GM18861 (cell line): ENCODE results near the gene RPL3.

Experiments used
- ATAC-seq: cut with Tn5 transposase; IDR thresholded peaks from one replicate; pipeline ENCODE4 v1.9.1; 2021; ENCODE audit not compliant: unreplicated experiment

RPL3 gene

DNA sequence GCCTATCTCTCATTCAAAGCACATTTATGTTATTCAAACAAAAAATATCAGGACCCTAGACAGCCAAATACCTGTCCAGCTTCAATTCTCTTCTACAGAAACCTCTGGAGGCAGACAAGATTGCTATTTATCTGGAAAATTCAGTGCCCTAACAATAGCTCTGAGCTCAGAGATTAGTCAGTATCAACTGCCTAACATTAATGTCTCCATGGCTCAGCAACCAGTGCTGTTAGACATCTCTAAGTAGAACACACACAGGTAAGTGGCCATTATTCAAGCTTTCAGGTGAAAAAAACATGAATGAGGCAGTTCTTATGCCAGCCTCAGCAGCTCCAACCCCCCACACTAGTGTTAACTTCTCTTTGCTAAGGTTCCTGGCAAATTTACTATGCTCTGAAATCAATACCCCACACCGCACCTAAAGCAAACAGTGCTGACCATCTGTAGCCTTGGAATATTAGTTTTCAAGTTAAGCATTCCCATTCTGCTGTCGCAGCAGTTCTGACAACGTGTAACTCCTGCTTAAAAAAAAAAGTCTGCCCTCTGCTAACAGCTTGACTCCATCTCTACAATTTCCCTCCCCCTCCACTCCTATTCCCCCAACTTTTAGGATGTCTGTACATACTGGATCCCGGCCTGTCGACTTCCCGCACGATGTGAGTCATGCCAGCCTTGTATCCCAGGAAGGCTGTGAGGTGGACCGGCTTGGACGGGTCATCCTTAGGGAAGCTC is 1.5 kb downstream of the RPL3 start:
- ATAC-seq, result no peak

DNA sequence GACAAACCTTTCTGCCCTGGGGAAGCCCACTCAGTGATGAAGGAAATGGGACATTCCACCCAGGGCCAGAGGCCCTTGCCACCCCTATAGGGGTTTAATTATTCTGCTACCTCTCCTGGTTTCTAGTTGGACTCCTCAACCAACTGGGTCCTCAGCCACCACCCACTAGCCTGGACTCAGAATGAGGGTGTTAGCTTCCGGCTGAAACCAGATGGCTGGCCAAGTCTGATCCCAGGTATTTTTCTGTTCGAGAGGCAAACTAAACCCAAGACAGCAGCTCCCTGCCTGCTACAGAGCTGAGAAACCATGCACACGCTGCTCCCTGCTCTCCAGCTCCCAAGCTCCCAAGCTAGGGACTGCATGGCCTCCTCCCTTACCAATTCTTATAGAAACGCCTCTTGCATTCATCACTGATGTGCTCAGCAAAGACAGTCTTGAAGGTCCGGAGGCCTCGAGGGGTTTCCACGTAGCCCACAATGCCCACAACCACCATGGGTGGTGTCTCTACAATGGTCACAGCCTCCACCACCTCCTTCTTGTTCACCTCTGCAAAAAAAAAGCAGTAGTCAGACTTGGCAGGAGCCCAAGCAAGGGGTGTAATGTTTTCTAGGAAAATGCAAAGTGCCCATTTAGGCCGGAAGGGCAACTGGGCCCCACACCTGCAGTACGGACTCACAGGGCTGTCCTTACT is 2.2 kb downstream of the RPL3 start:
- no peak for ATAC-seq

DNA sequence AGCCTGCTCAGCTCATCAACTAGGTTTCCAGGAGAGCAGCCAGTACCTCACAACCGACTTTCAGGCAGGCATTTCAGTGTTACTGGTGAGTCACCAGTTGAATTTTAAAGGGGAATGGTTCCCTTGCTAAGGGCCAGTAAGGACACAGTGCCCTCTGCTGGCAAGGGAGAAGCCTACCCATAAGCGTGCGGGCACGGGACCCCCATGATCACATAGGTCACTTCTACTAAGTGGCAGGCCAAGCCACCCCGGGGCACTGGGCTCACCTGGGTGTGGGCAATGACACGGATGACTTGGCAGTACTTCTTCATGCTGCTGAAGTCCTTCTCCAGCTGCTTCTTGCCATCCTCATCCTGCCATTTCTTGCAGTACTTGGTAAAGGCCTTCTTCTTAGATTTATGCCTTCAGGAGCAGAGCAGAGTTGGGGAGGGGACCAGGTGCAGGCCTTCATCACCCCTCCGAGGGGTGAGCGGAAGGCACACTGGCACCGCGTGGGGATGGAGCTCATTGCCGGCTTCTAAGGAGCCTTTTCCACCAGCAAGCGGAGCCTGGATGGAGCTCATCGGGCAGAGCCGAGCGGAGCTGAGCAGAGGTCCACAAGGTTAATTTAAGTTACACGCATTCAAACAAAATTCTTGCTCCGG is 2.9 kb downstream of the RPL3 start:
- ATAC-seq, result no peak

DNA sequence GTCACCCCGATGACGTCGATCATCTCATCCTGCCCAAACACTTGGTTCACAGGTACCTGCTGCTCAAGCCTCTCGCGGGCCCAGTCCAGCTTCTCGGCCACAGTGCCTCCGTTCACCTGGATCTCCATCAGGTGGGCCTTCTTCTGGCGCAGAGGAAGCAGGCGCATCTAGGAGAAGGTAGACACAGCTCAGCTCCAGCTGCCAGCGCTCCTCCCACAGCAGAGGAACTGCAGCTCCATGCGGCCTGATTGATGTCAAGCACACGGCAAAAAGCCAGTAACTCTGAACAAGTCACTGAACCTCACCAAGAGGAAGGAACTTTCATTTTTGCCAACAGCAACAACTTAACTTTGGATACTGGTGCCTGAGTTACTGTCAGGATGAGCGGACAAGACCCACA is 4.0 kb downstream of the RPL3 start:
- no peak for ATAC-seq

DNA sequence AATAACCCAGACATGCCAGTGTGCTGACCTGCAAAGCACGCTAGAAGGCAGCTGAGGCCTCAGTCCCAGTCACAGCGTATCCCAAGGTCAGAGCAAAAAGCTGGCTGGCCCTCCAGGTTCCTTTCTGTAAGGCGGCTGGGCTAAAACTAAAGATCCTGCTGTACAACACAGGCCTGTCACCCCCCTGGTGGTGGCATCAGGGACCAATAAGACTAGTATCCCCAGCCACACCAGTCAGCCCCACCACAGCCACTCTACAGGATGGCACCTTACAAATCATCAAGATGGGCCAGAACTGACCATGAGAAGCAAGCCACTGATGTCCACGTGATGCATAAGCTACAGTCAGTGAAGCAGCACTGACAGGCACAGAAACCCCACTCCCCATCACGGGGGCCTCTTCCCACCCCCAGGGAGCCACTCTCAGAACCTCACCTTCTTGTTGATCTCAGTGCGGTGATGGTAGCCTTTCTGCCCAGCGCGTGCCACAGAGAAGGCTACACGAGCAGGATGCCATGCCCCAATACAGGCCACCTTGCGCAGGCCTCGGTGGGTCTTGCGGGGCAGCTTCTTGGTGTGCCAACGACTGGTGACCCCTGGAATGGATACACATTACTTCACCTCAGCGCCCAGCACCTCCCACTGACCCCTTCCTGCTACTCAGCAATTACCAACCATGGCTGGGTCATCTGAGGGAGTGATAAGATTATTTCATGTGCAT is 5.0 kb downstream of the RPL3 start:
- no peak for ATAC-seq

DNA sequence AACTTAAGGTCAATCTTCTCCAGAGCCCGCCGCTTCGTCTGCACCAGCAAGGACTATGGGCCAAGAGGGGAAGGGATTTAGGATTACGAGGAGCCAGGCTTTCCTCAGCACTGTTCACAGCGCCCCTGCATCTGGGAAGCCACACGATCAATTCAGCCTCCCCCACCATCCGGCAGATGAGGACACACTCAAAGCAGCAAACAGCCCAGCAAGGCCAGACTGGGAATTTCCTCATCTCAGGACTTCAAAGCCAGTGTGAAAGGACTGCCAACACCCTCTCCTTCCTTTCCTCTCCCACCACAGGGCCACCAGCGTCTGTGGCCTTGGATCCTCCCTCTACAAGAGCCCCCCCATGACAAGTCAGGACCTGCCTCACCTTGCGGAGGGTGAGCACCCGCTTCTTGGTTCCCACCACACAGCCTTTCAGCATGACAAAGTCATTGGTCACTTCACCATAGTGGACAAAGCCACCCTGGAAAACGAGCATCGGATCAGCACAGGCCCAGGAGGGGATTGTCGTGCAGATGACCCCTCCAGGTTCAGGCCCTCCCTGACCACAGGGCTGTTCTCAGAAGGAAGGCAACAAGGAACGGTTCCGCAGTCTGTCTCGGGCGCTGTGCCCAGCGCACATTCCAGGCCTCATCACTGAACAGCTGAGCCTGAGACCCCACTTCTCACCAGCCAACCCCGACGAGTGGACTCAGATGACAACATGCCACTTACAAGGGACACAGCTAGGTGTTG is 6.0 kb downstream of the RPL3 start:
- no peak for ATAC-seq

DNA sequence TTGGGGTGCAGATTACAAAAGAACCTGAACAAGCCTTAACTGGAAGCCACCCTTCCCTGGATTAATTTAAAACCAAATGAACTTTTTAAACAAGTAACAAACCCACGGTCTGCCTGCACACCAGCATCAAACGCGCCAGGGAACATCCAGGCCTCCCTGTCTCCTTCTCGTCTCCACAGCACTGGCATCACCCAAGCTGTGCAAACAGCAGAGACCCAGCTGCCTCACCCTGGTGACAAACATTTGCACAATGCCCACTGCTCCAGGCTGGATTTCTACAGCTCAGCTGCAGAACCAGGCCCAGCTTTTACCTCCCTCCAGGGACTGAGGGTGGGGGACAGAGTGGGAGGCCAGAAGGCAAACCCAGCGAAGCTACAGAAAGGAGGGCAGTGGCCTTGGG is 7.0 kb downstream of the RPL3 start:
- no peak for ATAC-seq

DNA sequence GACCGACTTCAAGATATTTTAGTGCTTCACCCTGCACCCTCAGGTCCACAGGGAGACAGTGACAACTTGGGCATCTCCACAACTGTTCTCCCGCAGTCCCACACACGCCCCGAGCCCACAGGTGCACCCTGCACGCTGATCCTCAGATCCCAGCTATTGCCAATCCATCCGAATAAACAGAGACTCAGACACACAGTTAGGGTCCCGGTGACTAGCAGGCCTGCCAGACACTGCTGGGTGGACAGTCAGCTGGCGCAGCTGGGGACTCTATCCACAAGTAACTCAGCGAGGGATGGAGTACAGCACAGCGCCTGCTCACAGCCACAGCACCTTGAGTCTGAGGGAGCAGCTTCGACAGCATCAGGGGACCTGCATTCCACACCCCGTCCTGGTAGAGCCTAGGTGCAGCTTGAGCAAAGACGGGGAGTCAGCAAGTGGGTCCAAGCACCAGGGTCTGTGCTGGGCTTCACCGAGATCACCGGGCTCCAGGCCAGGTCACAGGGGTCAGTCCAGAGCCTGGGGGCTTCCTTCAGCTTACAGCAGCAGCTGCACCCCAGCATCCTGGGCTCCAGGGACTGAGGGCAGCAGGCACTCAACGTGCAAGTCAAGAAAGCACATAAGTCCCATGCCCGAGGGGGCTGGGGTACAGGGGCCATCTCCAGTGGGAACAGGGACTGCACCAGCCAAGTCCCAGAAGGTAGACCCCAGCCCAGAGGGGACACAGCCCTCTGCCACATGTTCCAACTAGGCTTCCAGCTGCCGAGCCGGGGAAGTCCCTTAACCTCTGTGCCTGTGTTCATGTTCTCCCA is 7.6 kb downstream of the RPL3 start:
- no peak for ATAC-seq

DNA sequence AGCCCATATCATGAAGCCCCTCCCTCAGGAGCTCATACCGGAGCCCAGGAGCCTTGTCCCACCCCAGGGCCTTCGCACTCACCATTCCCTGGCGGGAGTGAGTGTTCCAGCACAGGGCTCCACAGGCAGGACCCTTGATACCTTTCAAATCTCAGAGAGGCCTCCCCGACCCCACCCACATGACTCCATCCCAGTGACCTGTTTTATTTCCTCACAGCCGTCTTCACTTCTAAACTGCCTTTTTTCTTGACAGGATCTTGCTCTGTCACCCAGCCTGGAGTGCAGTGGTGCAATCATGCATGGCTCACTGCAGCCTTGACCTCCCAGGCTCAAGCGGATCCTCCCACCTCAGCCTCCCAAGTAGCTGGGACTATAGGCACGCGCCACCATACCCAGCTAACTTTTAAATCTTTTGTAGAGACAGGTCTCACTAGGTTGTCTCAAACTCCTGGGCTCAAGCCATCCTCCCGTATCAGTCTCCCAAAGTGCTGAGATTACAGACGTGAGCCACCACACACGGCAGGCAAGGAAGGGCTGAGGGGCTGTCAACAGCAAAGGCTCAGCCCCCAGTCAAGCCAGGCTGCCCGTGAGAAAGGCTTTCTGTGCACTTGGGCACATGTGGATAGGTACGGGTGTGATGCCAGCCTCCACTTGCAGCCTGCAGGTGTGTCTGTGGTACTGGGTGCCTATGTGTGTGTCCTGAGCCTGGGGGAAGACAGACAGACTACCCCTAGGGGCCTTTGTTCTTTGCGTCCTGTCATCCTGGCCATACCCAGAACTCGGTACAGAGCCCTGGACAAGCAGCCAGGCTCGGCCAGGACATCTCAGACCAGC is 9.3 kb downstream of the RPL3 start:
- ATAC-seq, result no peak

DNA sequence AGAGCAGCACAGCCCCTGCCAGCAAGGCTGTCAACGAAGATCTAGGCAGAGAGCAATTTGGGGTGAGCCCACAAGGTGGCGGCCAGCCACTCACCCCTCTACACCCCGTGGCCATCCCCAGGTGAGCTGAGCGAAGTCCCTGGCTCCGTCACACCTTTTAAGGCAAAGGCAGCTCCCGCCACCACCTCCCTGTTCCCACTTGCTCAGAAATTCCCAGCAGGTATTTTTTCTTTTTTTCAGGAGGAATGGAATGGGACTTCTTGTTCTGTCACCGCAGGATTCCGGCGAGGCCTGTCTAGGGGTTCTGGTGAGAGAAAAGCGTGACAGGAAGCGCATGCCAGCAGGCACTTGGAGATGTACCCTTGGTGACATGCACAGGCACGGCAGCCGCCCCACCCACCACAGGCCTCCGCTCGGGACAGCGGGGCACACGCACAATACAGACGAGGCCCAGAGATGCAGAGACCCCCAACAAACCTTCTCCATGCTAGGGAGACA is 10.0 kb downstream of the RPL3 start:
- ATAC-seq, result no peak

DNA sequence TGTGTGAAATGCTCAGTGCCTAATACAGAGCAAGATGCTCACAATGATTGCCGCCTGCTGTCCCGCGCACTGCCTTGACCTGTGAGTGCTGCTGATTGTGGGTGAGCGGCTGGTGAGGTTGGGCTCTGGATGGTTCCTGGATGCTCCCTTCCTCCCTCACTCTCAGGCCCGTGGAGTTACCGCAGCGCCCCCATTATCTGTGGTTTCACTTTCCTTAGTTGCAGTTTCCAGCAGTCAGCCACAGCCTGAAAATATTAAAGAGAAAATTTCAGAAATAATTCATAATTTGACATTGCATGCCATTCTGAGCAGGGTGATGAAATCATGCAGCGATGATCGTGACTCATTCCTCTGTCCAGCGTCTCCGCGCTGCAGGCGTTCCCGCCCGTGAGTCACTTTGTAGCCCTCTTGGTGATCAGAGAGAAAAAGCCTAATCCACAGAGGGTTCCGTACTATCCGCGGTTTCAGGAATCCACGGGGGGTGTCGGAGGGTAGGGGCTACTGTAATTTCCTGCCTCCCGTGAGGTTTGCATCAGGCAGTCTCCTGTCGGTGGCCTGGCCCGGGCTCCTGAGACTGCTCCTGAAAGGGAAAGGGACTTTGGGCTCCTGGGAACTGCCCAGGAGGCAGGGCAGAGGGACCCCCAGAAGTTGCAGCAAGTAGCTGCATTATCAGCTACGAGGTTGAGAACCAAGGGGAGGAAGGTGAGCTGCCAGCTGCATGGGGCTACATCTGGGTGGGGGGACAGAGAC is 10.6 kb downstream of the RPL3 start:
- ATAC-seq, result no peak

DNA sequence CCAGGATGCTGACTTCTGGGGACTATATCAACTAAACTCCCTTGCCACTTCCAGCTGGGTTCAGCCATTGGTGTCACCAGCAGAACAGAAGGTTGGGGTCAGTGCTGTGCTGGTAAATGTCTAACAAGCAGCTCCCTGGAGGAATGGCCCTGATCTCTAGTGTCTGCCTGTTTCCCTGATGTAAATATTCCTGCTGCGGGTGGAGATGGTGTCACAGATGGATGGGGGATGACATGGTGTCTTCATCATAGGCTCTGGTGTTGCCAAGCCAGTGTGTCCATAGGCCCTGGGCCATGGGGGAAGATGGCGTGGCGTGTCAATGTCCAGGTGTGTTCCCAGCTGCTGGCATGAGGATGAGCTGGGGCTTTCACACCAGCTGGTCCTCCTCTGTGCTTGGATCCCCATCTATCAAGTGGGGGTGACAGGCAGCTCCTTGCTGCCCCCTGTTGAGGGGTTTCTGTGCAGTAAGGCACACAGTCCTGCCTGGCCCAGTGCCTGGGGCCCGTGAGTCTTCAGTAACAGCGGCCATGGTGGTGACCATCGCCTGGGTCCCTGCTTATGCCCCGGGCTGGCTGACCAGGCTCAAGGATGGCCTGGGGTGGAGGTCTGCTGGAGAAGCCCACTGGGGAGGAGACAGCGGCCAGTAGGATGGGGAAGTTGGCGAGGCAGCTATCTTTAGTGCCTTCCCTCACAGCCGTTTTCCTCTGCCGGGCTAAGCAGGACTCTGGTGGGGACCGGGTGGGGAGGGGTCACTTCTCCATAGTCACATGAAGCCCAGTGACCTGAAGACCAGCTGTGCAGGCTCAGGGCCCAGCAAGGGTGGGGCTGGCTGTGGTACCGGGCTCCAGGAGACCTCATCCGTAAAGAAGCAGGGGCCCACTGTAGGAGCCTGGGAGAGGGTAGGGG is 12.7 kb downstream of the RPL3 start:
- ATAC-seq, result no peak

DNA sequence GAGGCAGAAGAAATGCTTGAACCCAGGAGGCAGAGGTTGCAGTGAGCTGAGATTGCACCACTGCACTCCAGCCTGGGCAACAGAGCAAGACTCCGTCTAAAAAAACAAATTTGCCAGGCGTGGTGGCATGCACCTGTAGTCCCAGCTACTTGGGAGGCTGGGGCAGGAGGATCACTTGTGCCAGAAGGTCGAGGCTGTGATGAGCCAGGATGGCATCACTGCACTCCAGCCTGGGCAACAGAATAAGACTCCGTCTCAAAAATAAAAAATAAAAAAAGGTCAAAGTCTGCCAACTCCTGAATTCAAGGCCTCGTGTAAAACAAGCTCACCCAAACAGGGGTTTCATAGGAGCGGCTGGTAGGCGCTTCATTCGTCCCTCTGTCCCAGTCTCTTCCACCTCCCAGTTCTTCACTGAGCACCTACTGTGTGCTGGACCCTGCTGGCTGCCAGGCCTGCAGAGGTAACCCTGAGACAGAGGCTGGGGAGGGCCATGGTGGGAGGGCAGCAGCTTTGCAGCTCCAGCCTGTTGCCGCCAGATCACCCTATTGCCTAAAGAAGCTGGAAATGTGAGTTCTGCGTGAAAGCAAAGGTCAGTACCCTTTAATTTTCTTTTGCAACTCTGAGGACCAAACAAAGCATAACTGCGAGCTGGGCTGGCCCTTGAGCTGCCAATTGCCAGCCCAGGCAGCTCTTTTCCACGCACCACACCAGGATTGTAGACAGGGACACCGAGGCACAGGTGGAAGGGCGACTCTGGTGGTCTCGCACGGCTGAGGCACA is 15.3 kb downstream of the RPL3 start:
- ATAC-seq, result no peak

DNA sequence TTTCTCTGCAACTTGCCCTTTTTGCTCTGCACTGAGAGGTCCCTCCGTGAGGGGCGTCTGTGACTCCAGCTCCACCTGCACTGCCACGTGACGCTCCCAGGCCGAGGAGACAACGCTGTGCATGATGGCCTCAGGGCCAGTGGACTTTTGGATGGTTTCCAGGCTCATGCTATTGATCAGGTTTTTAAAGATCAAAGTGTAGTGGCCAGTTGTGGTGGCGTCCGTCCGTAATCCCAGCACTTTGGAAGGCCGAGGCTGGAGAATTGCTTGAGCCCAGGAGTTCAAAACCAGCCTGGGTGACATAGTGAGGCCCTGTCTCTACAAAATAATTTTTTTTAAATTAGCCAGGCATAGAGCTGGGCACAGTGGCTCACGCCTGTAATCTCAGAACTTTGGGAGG is 16.1 kb downstream of the RPL3 start:
- no peak for ATAC-seq

DNA sequence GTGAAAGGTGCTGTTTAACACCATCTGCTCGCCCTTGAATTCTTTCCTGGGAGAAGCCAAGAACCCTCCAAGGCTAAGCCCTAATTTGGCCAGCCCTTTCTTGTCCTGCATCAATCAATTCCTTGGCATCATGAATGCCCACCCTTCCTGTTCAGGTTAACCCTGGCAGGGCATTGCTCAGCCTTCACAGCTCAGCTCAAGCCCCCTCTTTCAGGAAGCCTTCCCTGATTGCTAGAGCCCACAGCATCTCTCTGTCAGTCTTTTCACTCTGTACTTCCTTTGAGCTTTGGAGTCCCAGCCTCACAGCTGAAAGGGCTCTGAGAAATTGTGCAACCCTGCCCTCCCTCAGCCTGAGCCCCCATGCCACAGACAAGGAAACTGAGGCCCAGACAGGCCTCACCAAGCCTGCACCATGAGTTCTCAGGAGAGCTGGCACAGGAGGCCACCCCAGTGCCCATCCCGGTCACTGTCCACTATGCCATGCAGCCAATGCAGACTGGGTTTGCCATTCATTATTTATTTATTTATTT is 16.9 kb downstream of the RPL3 start:
- ATAC-seq, result no peak

DNA sequence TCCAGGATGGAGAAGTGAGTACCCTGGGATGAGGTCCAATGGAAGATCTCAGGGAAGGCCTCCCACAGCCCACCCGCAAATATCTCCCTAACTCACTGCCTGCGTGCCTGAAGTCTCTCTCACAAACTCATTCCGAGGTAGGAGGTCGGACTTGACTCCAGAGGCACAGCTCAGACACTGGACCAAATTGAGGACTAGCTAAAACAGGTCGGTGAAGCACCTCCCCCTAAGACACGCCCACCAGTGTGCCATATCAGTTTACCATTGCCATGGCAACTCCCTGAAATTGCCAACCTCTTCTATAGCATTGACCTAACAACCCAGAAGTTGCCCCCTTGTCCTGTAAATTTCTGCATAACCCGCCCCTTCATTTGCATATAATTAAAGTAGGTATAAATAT is 17.5 kb downstream of the RPL3 start:
- no peak for ATAC-seq
